ENCODE results near the gene HSPB3.

GRCh38 chr5:54425258-54425657 lies 30.2 kb upstream of the HSPB3 start:
- TF ChIP-seq, protein P1, sequence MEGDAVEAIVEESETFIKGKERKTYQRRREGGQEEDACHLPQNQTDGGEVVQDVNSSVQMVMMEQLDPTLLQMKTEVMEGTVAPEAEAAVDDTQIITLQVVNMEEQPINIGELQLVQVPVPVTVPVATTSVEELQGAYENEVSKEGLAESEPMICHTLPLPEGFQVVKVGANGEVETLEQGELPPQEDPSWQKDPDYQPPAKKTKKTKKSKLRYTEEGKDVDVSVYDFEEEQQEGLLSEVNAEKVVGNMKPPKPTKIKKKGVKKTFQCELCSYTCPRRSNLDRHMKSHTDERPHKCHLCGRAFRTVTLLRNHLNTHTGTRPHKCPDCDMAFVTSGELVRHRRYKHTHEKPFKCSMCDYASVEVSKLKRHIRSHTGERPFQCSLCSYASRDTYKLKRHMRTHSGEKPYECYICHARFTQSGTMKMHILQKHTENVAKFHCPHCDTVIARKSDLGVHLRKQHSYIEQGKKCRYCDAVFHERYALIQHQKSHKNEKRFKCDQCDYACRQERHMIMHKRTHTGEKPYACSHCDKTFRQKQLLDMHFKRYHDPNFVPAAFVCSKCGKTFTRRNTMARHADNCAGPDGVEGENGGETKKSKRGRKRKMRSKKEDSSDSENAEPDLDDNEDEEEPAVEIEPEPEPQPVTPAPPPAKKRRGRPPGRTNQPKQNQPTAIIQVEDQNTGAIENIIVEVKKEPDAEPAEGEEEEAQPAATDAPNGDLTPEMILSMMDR (IDR thresholded peaks at IDR 0.05; ENCODE audit: low read length) = no peak
- no peak for TF ChIP-seq EZH2 (IDR thresholded peaks at IDR 0.05; ENCODE audit: borderline replicate concordance, low read length)
